H9 (cell line): ENCODE data around the gene NGRN. TPM values are rescaled to one million over a fixed set of nuclear protein-coding genes. Genes with fewer than 3 reads are reported as not detected.
A peak's percentile ranks its signal among the peaks of the same experiment; 100 is the strongest.

Experiments
- DNase-seq: peaks from one replicate; pipeline ENCODE4 v3.0.0-alpha.2; 2017
- H2AFZ ChIP-seq: one replicate; pipeline ENCODE4 v1.6.1; 2013; ENCODE audit warnings: mild to moderate bottlenecking, low read length, control low read depth, moderate library complexity
- H2AK5ac ChIP-seq: 2 replicates; pipeline ENCODE4 v1.6.1; 2013; ENCODE audit warnings: low read length, control low read depth, mixed read lengths; ENCODE audit not compliant: insufficient read length
- H2BK120ac ChIP-seq: one replicate; pipeline ENCODE4 v1.6.1; 2013; ENCODE audit warnings: low read depth, mild to moderate bottlenecking, low read length, control low read depth, inconsistent platforms; ENCODE audit not compliant: poor library complexity, severe bottlenecking
- H2BK12ac ChIP-seq: 2 replicates; pipeline ENCODE4 v1.6.1; 2013; ENCODE audit warnings: low read length, control low read depth, mixed read lengths, low read depth; ENCODE audit not compliant: insufficient read length
- H2BK15ac ChIP-seq: 2 replicates; pipeline ENCODE4 v1.6.1; 2013; ENCODE audit warnings: low read depth, low read length, control low read depth
- H2BK20ac ChIP-seq: one replicate; pipeline ENCODE4 v1.6.1; 2013; ENCODE audit warnings: low read depth, mild to moderate bottlenecking, low read length, control low read depth, inconsistent platforms; ENCODE audit not compliant: poor library complexity, severe bottlenecking
- H2BK5ac ChIP-seq: 2 replicates; pipeline ENCODE4 v1.6.1; 2013; ENCODE audit warnings: low read length, control low read depth, mixed read lengths; ENCODE audit not compliant: insufficient read length
- H3K14ac ChIP-seq: 2 replicates; pipeline ENCODE4 v1.6.1; 2013; ENCODE audit warnings: low read length, control low read depth; ENCODE audit not compliant: insufficient read depth
- H3K18ac ChIP-seq: 2 replicates; pipeline ENCODE4 v1.6.1; 2013; ENCODE audit warnings: low read depth, mild to moderate bottlenecking, mixed read lengths, low read length, control low read depth; ENCODE audit not compliant: insufficient read length
- H3K23ac ChIP-seq: 2 replicates; pipeline ENCODE4 v1.6.1; 2013; ENCODE audit warnings: low read length, control low read depth, mixed read lengths, low read depth; ENCODE audit not compliant: insufficient read length
- H3K23me2 ChIP-seq: 2 replicates; pipeline ENCODE4 v1.6.1; 2013; ENCODE audit warnings: low read depth, mild to moderate bottlenecking, mixed read lengths, low read length, control low read depth; ENCODE audit not compliant: insufficient read length, poor library complexity, severe bottlenecking
- H3K27ac ChIP-seq: 2 replicates; pipeline ENCODE4 v1.5.1; 2013; ENCODE audit warnings: low read length, control low read depth, mixed read lengths, low read depth; ENCODE audit not compliant: insufficient read length
- H3K27me3 ChIP-seq: 2 replicates; pipeline ENCODE4 v1.6.1; 2013; ENCODE audit warnings: low read length, control low read depth, inconsistent platforms; ENCODE audit not compliant: insufficient read depth
- H3K4ac ChIP-seq: 2 replicates; pipeline ENCODE4 v1.6.1; 2013; ENCODE audit warnings: low read depth, mild to moderate bottlenecking, control low read depth, inconsistent platforms, low read length, moderate library complexity
- H3K4me1 ChIP-seq: 2 replicates; pipeline ENCODE4 v1.6.1; 2013; ENCODE audit warnings: low read length, control low read depth, inconsistent platforms; ENCODE audit not compliant: insufficient read depth
- H3K4me2 ChIP-seq: 2 replicates; pipeline ENCODE4 v1.6.1; 2013; ENCODE audit warnings: low read length, control low read depth, mixed read lengths; ENCODE audit not compliant: insufficient read length, insufficient read depth
- H3K56ac ChIP-seq: 2 replicates; pipeline ENCODE4 v1.6.1; 2013; ENCODE audit warnings: low read depth, mild to moderate bottlenecking, mixed read lengths, low read length, control low read depth; ENCODE audit not compliant: insufficient read length
- H3K79me1 ChIP-seq: 2 replicates; pipeline ENCODE4 v1.6.1; 2013; ENCODE audit warnings: low read depth, mild to moderate bottlenecking, moderate library complexity, low read length, control low read depth, inconsistent platforms; ENCODE audit not compliant: insufficient read depth, poor library complexity, severe bottlenecking
- H3K79me2 ChIP-seq: 2 replicates; pipeline ENCODE4 v1.6.1; 2013; ENCODE audit warnings: low read length, control low read depth, inconsistent platforms; ENCODE audit not compliant: insufficient read depth
- H3K9ac ChIP-seq: 2 replicates; pipeline ENCODE4 v1.6.1; 2013; ENCODE audit warnings: low read length, control low read depth, mixed read lengths; ENCODE audit not compliant: insufficient read length; ENCODE audit errors: extremely low read depth
- H3K9me3 ChIP-seq: one replicate; pipeline ENCODE4 v1.6.1; 2013; ENCODE audit warnings: low read depth, low read length, inconsistent platforms; ENCODE audit not compliant: control insufficient read depth
- H3T11ph ChIP-seq: one replicate; pipeline ENCODE4 v1.6.1; 2013; ENCODE audit warnings: mild to moderate bottlenecking, low read length, control low read depth, inconsistent platforms
- H4K20me1 ChIP-seq: one replicate; pipeline ENCODE4 v1.6.1; 2013; ENCODE audit not compliant: control insufficient read depth, insufficient read length, insufficient read depth
- H4K5ac ChIP-seq: 2 replicates; pipeline ENCODE4 v1.6.1; 2013; ENCODE audit warnings: low read depth, mild to moderate bottlenecking, mixed read lengths, low read length, control low read depth; ENCODE audit not compliant: insufficient read length
- H4K8ac ChIP-seq: replicated peaks from 2 replicates; pipeline ENCODE4 v1.6.1; 2013; ENCODE audit warnings: low read length, control low read depth, mixed read lengths, low read depth; ENCODE audit not compliant: insufficient read length
- H4K91ac ChIP-seq: 2 replicates; pipeline ENCODE4 v1.6.1; 2013; ENCODE audit warnings: low read depth, mild to moderate bottlenecking, moderate library complexity, mixed read lengths, low read length, control low read depth; ENCODE audit not compliant: insufficient read length
- H3K27ac Mint-ChIP-seq, 3 experiments: 2 replicates in 2 of 3; 3 replicates in 1 of 3; pipeline ENCODE4 v1.8.0; 2020 to 2021; ENCODE audit warnings: mixed read lengths in 3 of 3, mild to moderate bottlenecking in 1 of 3, moderate library complexity in 1 of 3
- H3K27me3 Mint-ChIP-seq: 2 replicates; pipeline ENCODE4 v1.8.0; 2021; ENCODE audit warnings: low read depth, mild to moderate bottlenecking, moderate library complexity, mixed read lengths
- H3K36me3 Mint-ChIP-seq, 3 experiments: 2 replicates in 2 of 3; 3 replicates in 1 of 3; pipeline ENCODE4 v1.8.0; 2020 to 2021; ENCODE audit warnings: low read depth in 3 of 3, mixed read lengths in 3 of 3; ENCODE audit not compliant: insufficient read depth in 1 of 3
- H3K4me1 Mint-ChIP-seq, 2 experiments: 2 replicates each; pipeline ENCODE4 v1.8.0; 2020; ENCODE audit warnings: mixed read lengths in 2 of 2
- H3K4me3 Mint-ChIP-seq, 2 experiments: 2 replicates in 1 of 2; 3 replicates in 1 of 2; pipeline ENCODE4 v1.8.0; 2020 to 2021; ENCODE audit warnings: mild to moderate bottlenecking in 2 of 2, mixed read lengths in 2 of 2, moderate library complexity in 1 of 2
- H3K9me3 Mint-ChIP-seq, 2 experiments: 2 replicates in 1 of 2; 3 replicates in 1 of 2; pipeline ENCODE4 v1.8.0; 2020; ENCODE audit warnings: mild to moderate bottlenecking in 2 of 2, mixed read lengths in 2 of 2, moderate library complexity in 1 of 2
- total RNA-seq: library from RNA; stranded (reverse); gene quantifications from 2 replicates; pipeline ENCODE4 v1.2.1, GENCODE V29; 2021
- TF ChIP-seq, protein P1 (sequence below): fragments of 200-600 bp; sonication (generic); conservative IDR thresholded peaks from 3 replicates; pipeline ENCODE4 v1.8.0; 2021; ENCODE audit warnings: antibody characterized with exemption, mild to moderate bottlenecking

NGRN gene
- total RNA-seq, 1 experiment from 2014 or later: 79.2 TPM

DNA sequence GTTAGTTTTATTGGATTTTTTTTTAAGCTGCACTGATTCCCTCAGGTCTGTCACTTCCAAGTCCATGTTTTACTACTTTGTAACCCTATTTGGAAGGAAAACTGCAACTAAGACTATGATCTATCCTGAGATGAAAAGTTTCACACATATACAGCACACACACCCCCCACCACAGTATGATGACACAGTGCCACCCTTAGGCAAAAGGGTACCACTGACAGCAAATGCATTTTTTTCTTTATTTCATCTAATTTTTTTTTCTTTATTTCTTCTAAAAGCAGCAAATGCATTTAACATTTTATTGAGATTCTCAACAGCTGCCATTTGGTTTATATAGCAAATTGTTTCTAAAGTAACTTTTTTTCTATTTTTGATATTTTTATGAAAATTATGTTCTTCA lies 21.2 kb downstream of the NGRN start:
- H3K23ac ChIP-seq: no peak overlapping the region
- H4K5ac ChIP-seq: no peak overlapping the region
- no peaks in the 10 kb centered on the region for H4K20me1 ChIP-seq
- H3K4ac ChIP-seq: no peak overlapping the region
- Mint-ChIP-seq H3K27ac (no peak overlapping the region), H3K4me3 (no peak overlapping the region), H3K36me3 (no peaks in the 10 kb centered on the region), H3K27me3 (no peaks in the 10 kb centered on the region), H3K4me1 (peaks cover 10 to 11% of the 10 kb centered on the region in 2 experiments), H3K9me3 (no peaks in the 10 kb centered on the region)
- TF ChIP-seq, protein P1, sequence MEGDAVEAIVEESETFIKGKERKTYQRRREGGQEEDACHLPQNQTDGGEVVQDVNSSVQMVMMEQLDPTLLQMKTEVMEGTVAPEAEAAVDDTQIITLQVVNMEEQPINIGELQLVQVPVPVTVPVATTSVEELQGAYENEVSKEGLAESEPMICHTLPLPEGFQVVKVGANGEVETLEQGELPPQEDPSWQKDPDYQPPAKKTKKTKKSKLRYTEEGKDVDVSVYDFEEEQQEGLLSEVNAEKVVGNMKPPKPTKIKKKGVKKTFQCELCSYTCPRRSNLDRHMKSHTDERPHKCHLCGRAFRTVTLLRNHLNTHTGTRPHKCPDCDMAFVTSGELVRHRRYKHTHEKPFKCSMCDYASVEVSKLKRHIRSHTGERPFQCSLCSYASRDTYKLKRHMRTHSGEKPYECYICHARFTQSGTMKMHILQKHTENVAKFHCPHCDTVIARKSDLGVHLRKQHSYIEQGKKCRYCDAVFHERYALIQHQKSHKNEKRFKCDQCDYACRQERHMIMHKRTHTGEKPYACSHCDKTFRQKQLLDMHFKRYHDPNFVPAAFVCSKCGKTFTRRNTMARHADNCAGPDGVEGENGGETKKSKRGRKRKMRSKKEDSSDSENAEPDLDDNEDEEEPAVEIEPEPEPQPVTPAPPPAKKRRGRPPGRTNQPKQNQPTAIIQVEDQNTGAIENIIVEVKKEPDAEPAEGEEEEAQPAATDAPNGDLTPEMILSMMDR: peak; percentile 57
- no peak overlapping the region for H2BK120ac ChIP-seq
- no peaks in the 10 kb centered on the region for H3K4me1 ChIP-seq
- H4K91ac ChIP-seq: no peak overlapping the region
- no peaks in the 10 kb centered on the region for H3K79me2 ChIP-seq
- H3T11ph ChIP-seq: no peak overlapping the region
- H2BK20ac ChIP-seq: no peak overlapping the region
- H2BK15ac ChIP-seq: no peak overlapping the region
- no peak for DNase-seq
- no peaks in the 10 kb centered on the region for H3K27me3 ChIP-seq
- no peak overlapping the region for H3K4me2 ChIP-seq
- H3K23me2 ChIP-seq: no peaks in the 10 kb centered on the region
- H2BK12ac ChIP-seq: no peak overlapping the region
- H3K27ac ChIP-seq: no peak overlapping the region
- H3K14ac ChIP-seq: no peak overlapping the region
- no peak overlapping the region for H3K56ac ChIP-seq
- H2AFZ ChIP-seq: no peak overlapping the region
- no peak overlapping the region for H2AK5ac ChIP-seq
- no peak overlapping the region for H3K18ac ChIP-seq
- no peaks in the 10 kb centered on the region for H3K79me1 ChIP-seq
- H2BK5ac ChIP-seq: no peak overlapping the region
- no peak overlapping the region for H4K8ac ChIP-seq
- no peaks in the 10 kb centered on the region for H3K9me3 ChIP-seq
- no peak overlapping the region for H3K9ac ChIP-seq
